ENCODE data around the gene SDK1.

The SDK1 gene

GRCh38 chr7:4202154-4202736 lies 901.2 kb downstream of the SDK1 start:
- H3K4me3 ChIP-seq (ENCODE audit: low read depth, low read length): no peak overlapping the region
- no peak for DNase-seq (ENCODE audit: low read depth)
- TF ChIP-seq CTCF (IDR thresholded peaks at IDR 0.05; ENCODE audit: low read depth, low read length, missing control alignments): no peak

GRCh38 chr7:4202954-4203353 lies 901.9 kb downstream of the SDK1 start:
- no peak for TF ChIP-seq CTCF (IDR thresholded peaks at IDR 0.05; ENCODE audit: low read depth, low read length, missing control alignments)
- no peak overlapping the region for H3K4me3 ChIP-seq (ENCODE audit: low read depth, low read length)
- no peak for DNase-seq (ENCODE audit: low read depth)

- TF ChIP-seq CTCF (IDR thresholded peaks at IDR 0.05; ENCODE audit: low read depth, low read length, missing control alignments): no peak
- DNase-seq (ENCODE audit: low read depth): no peak
- H3K4me3 ChIP-seq (ENCODE audit: low read depth, low read length): no peak overlapping the region
These were observed 902.8 kb downstream of the SDK1 start for GRCh38 chr7:4203626-4204512.

GRCh38 chr7:4204513-4205165 lies 903.6 kb downstream of the SDK1 start:
- no peak overlapping the region for H3K4me3 ChIP-seq (ENCODE audit: low read depth, low read length)
- DNase-seq (ENCODE audit: low read depth): no peak

GRCh38 chr7:4205828-4206227 lies 904.8 kb downstream of the SDK1 start:
- no peak for TF ChIP-seq CTCF (IDR thresholded peaks at IDR 0.05; ENCODE audit: low read depth, low read length, missing control alignments)
- no peak for DNase-seq (ENCODE audit: low read depth)
- H3K4me3 ChIP-seq (ENCODE audit: low read depth, low read length): no peak overlapping the region

More at GRCh38 chr7:4204513-4205165, 903.6 kb downstream of the SDK1 start:
- no peak for TF ChIP-seq CTCF (IDR thresholded peaks at IDR 0.05; ENCODE audit: low read depth, low read length, missing control alignments)

GRCh38 chr7:4207011-4207410 lies 906.0 kb downstream of the SDK1 start:
- no peak for DNase-seq (ENCODE audit: low read depth)
- H3K4me3 ChIP-seq (ENCODE audit: low read depth, low read length): no peak overlapping the region
- TF ChIP-seq CTCF (IDR thresholded peaks at IDR 0.05; ENCODE audit: low read depth, low read length, missing control alignments): no peak
